Hematopoietic multipotent progenitor cell (in vitro differentiated cells): ENCODE data around the gene SPTBN5. TPM values are rescaled to one million over a fixed set of nuclear protein-coding genes. Genes with fewer than 3 reads are reported as not detected.
A peak's percentile ranks its signal among the peaks of the same experiment; 100 is the strongest.

Source experiments
- DNase-seq, 3 donors: peaks; one replicate each; pipeline ENCODE4 v3.0.0-alpha.2; 2011 to 2015; ENCODE audit warnings: low read depth in 2 of 3, low spot score in 2 of 3
- total RNA-seq: library from RNA; depleted of rRNA; stranded (reverse); fragments of >200 nt; gene quantifications from one replicate; pipeline ENCODE4 v1.2.3, GENCODE V29; 2012

SPTBN5 gene
- total RNA-seq, 1 donor = under 0.01 TPM

- peak; percentile 84 to 88 (median 86) for DNase-seq
Measured at GRCh38 chr15:41827880-41828806, 65.7 kb downstream of the SPTBN5 start, which contains the start of gene JMJD7. Gene JMJD7 (plus strand): TSS chr15:41828092. CDS start chr15:41828125, 33 bp downstream.

GRCh38 chr15:41827290-41827879 is 66.5 kb downstream of the SPTBN5 start:
- DNase-seq = peak; percentile 16 to 33 (median 23)

DNA sequence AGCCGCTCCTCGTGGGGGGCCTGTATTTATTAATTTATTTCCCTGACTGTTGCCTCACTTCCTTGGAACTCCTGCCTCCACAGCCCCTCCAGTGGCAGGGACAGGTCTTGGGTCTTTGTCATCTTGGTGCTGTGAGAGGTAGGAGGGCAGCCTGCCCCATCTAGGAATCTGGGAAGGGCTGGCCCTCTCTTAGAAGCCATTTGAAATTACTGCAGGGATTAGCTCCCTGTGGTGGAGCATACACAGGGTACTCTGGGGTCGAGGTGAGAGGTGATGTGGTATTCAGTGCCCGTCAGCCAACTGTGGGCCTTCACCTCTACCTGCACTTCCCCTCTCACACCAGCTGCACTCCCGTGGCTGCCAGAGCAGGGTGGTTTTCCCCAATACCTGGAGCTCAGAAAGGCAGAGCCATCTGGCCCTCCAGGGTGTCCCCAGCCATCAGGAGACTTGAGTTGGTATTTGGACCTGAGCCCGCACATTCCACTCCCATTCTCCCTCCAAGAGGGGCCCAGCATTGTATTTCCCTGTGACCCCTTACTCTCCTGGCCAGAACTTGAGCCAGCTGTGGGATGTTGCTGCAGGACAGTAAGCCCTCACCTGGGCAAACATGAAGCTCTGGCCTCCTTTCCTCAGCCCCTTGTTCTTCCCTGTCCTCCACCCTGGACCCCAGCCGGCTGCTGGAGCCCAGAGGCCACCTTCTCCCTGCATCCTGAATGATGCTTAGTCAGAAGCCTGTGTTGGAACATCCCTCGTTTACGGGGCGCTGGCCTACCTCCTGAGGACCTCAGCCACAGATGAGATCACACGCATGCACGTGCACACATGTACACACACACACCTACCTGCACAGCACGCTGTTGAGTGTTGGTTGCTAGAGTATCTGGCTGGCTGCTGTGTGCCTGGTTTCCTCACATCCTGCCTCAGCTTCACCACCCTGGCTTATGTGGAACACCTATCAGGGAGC is 68.0 kb downstream of the SPTBN5 start:
- DNase-seq = no peak

DNA sequence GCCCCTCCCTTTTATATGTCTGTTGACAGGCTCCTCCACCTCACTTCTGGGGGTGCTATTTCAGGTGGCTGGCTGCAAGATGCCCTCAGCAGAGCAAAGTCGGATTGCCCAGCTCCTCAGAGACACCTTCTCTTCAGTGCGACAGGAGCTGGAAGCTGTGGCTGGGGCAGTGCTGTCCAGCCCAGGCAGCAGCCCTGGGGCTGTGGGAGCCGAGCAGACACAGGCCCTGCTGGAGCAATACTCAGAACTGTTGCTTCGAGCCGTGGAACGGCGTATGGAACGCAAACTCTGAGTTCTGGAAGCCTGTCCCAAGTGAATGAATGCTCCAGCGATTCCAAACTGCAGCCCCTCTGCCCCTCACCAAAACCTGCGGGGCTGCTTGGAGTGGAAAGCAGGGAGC is 68.7 kb downstream of the SPTBN5 start:
- no peak for DNase-seq

- no peak for DNase-seq
Measured at GRCh38 chr15:41824062-41824745, 69.6 kb downstream of the SPTBN5 start.

GRCh38 chr15:41823502-41823901 is 70.4 kb downstream of the SPTBN5 start:
- DNase-seq = no peak

- no peak for DNase-seq
Measured at GRCh38 chr15:41822957-41823356, 70.9 kb downstream of the SPTBN5 start.

DNA sequence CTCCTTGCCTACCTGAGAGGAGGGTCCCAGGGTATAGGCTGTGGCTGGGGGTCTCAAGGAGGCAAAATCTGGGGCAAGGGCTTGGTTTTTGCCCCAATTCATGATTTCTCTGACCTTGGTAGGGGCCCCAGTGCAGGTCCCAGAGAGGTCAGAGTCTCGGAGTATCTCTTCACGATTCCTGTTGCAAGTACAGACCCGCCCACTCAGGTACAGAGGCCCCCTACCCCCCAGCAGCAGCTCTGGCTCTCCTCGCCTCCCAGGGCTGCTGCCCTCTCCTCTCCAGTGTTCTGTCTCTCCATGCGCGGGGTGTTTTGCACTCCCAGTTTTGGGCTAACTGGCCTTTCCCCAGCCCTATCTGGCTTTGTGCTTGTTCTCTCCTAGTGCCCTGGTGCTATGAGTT is 71.4 kb downstream of the SPTBN5 start:
- DNase-seq = no peak

GRCh38 chr15:41821831-41822230 is 72.0 kb downstream of the SPTBN5 start:
- DNase-seq = no peak

- DNase-seq = no peak
Measured at GRCh38 chr15:41820791-41821423, 72.9 kb downstream of the SPTBN5 start.

GRCh38 chr15:41819455-41820050 is 74.3 kb downstream of the SPTBN5 start:
- no peak for DNase-seq

DNA sequence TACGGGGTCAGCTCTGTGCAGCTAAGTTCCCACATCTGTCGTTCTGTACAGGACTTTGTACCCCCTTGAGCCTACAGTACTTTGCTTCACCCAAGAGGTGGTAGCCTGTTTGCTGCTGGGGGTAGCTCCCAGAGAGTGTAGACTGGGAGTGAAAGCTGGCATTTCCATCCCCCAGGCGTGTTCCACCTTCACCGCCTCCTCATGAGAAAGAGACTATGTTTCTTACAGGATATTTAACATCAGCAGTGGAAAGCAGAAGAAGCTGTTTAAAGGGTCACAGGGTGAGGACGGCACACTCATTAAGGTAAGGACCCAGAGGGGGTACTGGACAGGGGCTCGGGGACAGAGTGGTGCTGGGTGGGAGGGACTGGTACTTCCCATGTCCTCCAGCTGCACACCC is 76.1 kb downstream of the SPTBN5 start:
- DNase-seq = no peak

GRCh38 chr15:41817327-41817726 is 76.5 kb downstream of the SPTBN5 start:
- DNase-seq = no peak

DNA sequence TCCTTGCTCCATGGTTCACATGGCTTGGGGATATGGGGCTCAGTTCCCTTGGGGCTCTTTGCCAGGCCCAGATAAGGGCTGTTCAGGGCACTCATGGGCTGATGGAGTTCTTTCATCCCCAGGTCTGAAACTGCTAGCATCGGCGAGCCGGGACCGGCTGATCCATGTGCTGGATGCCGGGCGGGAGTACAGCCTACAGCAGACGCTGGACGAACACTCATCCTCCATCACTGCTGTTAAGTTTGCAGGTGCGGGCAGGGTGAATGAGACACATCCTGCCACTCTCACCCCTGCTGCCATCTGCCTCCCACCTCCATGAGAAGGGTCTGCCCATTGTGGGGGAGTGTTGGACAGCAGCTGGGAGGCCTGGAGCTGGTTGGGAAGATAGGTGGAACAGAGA is 77.1 kb downstream of the SPTBN5 start:
- DNase-seq = no peak

DNA sequence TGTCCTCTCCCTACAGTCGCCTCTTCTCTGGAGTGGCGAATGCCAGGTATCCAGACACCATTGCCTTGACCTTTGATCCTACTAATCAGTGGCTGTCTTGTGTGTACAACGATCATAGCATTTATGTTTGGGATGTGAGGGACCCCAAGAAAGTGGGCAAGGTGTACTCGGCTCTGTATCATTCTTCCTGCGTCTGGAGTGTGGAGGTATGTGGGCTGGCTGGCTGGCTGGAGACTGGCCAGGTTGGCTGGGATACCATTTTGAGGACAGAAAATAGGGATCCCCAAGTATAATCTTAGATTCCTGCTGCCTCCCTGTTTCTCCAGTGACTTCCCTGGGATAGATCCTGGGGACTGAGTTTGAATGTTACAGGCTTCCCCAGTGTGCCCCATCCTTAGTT is 79.3 kb downstream of the SPTBN5 start:
- DNase-seq = no peak

- DNase-seq = no peak
Measured at GRCh38 chr15:41813426-41813825, 80.4 kb downstream of the SPTBN5 start.

GRCh38 chr15:41812820-41813375 is 81.0 kb downstream of the SPTBN5 start:
- no peak for DNase-seq

DNA sequence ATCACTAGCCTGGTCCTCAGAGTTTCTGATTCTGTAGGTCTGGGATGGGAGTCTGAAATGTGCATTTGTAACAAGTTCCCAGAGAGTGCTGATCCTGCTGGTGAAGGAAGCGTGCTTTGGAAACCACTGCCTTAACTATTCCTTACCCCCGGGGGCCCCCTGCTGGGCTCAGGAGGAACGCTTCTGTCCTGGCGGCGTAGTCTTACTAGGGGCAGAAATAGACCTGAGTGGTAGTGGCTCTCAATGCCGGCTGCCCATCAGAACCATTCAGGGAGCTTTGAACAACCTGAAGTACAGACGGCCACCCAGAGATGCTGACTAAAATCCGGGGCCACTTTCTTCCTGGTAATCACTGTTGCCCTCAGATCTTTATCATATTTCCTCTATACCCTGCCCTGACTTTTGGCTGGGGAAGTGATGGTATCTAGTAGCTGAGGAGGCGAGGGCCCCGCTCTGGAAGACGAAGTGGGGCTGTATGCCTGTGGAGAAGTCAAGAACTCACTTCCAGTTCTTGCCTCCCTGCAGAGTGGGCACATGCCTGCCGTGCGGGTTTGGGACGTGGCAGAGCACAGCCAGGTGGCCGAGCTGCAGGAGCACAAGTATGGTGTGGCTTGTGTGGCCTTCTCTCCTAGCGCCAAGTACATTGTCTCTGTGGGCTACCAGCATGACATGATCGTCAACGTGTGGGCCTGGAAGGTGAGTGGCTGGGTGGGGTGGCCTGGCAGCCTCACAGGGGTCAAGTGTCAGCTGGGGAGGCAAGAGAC is 82.2 kb downstream of the SPTBN5 start:
- DNase-seq = peak; percentile 52 to 85 (median 76)
